HEK293 (cell line): ENCODE results near the gene MAML2.

Experiments
- CTCF ChIA-PET: fragments of 350-600 bp; formaldehyde crosslinking; extraction: SDS; loops from one replicate; lab custom pipeline; 2021; ENCODE audit warnings: antibody characterized with exemption; lab: Yijun Ruan, JAX
- POLR2A ChIA-PET: fragments of 300-600 bp; formaldehyde crosslinking; extraction: SDS; loops from one replicate; lab custom pipeline; 2020; ENCODE audit warnings: antibody characterized with exemption, inconsistent platforms; lab: Yijun Ruan, JAX
- H3K27ac ChIP-seq: fragments of 200-500 bp; sonication (Bioruptor generic); 2 replicates; pipeline ENCODE4 v1.5.1; 2014; ENCODE audit warnings: low read depth, low read length, control low read depth, inconsistent platforms; ENCODE audit errors: extremely low read depth
- H3K36me3 ChIP-seq, 2 experiments: fragments of 200-500 bp in 1 of 2; sonication (Bioruptor generic) in 1 of 2; 1 replicate in 1 of 2; 2 replicates in 1 of 2; pipeline ENCODE4 v1.5.1; 2014 to 2017; ENCODE audit warnings: inconsistent platforms in 2 of 2, low read length in 2 of 2; ENCODE audit not compliant: control insufficient read depth in 2 of 2, insufficient read depth in 1 of 2
- H3K4me1 ChIP-seq: fragments of 200-500 bp; sonication (Bioruptor generic); 2 replicates; pipeline ENCODE4 v1.5.1; 2014; ENCODE audit warnings: mild to moderate bottlenecking, low read length, inconsistent platforms; ENCODE audit not compliant: control insufficient read depth, insufficient read depth
- H3K4me3 ChIP-seq: 2 replicates; pipeline ENCODE4 v1.5.1; 2011; ENCODE audit warnings: low read depth, mild to moderate bottlenecking, control low read depth, low read length, moderate library complexity
- H3K9me3 ChIP-seq: fragments of 200-500 bp; sonication (Bioruptor generic); 2 replicates; pipeline ENCODE4 v1.5.1; 2014; ENCODE audit warnings: low read depth, low read length, inconsistent platforms; ENCODE audit not compliant: control insufficient read depth, insufficient read depth
- BCL11B ChIP-seq: fragments of 450-650 bp; formaldehyde crosslinking; IDR thresholded peaks from 2 replicates; pipeline ENCODE4 v1.5.1; 2016; ENCODE audit warnings: low read depth, missing biosample characterization, missing genetic modification characterization
- REPIN1 ChIP-seq: fragments of 450-650 bp; formaldehyde crosslinking; IDR thresholded peaks from 2 replicates; pipeline ENCODE4 v1.5.1; 2017; ENCODE audit warnings: missing biosample characterization, missing genetic modification characterization, low read depth
- SP3 ChIP-seq: fragments of 450-650 bp; formaldehyde crosslinking; IDR thresholded peaks from 2 replicates; pipeline ENCODE4 v1.5.1; 2016; ENCODE audit warnings: missing biosample characterization, missing genetic modification characterization
- ZNF114 ChIP-seq: fragments of 450-650 bp; formaldehyde crosslinking; IDR thresholded peaks from 2 replicates; pipeline ENCODE4 v1.5.0; 2017; ENCODE audit warnings: missing biosample characterization, missing genetic modification characterization
- ZNF2 ChIP-seq: fragments of 450-650 bp; formaldehyde crosslinking; IDR thresholded peaks from 2 replicates; pipeline ENCODE4 v1.5.1; 2016; ENCODE audit warnings: missing biosample characterization, missing genetic modification characterization
- ZNF223 ChIP-seq: fragments of 450-650 bp; formaldehyde crosslinking; IDR thresholded peaks from 2 replicates; pipeline ENCODE4 v1.5.1; 2016; ENCODE audit warnings: missing biosample characterization, missing genetic modification characterization
- ZNF23 ChIP-seq: fragments of 450-650 bp; formaldehyde crosslinking; IDR thresholded peaks from 2 replicates; pipeline ENCODE4 v1.5.1; 2016; ENCODE audit warnings: missing biosample characterization, missing genetic modification characterization, borderline replicate concordance
- ZNF274 ChIP-seq, 2 experiments: fragments of 200-500 bp in 1 of 2; fragments of 450-650 bp in 1 of 2; sonication (Bioruptor generic) in 1 of 2; formaldehyde crosslinking in 1 of 2; IDR thresholded peaks; 2 replicates each; pipeline versions ENCODE4 v1.5.1 to v1.6.1; 2014 to 2016; ENCODE audit warnings: borderline replicate concordance in 1 of 2, inconsistent platforms in 1 of 2, low read length in 1 of 2, missing biosample characterization in 1 of 2, missing genetic modification characterization in 1 of 2
- ZNF37A ChIP-seq: fragments of 450-650 bp; IDR thresholded peaks from 2 replicates; pipeline ENCODE4 v1.5.1; 2018; ENCODE audit warnings: missing biosample characterization, missing genetic modification characterization
- ZNF394 ChIP-seq: fragments of 450-650 bp; formaldehyde crosslinking; IDR thresholded peaks from 2 replicates; pipeline ENCODE4 v1.5.1; 2016; ENCODE audit warnings: missing biosample characterization, missing genetic modification characterization, mild to moderate bottlenecking, moderate library complexity, borderline replicate concordance
- ZNF76 ChIP-seq: fragments of 450-650 bp; formaldehyde crosslinking; IDR thresholded peaks from 2 replicates; pipeline ENCODE4; 2016; ENCODE audit warnings: low read depth, missing biosample characterization, missing genetic modification characterization, borderline replicate concordance
- ZNF837 ChIP-seq: fragments of 450-650 bp; formaldehyde crosslinking; IDR thresholded peaks from 2 replicates; pipeline ENCODE4 v1.5.1; 2016; ENCODE audit warnings: missing biosample characterization, missing genetic modification characterization
- ZSCAN16 ChIP-seq: fragments of 450-650 bp; formaldehyde crosslinking; IDR thresholded peaks from 2 replicates; pipeline ENCODE4 v1.5.1; 2016; ENCODE audit warnings: missing biosample characterization, missing genetic modification characterization
- TF ChIP-seq, protein P1 (sequence below): fragments of 450-650 bp; formaldehyde crosslinking; IDR thresholded peaks from 2 replicates; pipeline ENCODE4 v1.5.1; 2016; ENCODE audit warnings: missing biosample characterization, missing genetic modification characterization
- TF ChIP-seq, protein P2 (sequence below): fragments of 450-650 bp; formaldehyde crosslinking; IDR thresholded peaks from 2 replicates; pipeline ENCODE4 v1.5.1; 2016; ENCODE audit warnings: missing biosample characterization, missing genetic modification characterization, borderline replicate concordance

MAML2 gene

DNA sequence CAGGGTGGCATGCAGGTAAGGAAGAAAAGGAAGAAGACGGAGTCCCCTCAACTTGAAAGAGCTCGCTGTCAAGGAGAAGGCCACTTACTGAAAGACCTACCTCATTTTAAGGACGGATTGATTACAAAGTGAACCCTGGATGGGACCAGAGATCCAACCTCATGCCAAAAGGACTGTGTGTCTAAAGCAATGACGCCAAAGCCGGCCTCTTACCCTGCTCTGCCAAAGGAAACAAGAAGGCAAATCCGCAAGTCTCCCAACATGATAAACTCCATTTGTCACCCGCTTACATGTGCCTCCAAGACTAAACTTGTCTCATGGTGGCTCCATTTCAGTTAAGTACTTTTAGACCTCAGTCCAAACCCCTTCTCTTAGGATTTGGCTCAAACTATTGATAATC is 270.4 kb downstream of the MAML2 start:
- POLR2A ChIA-PET, result no interaction called here
- H3K27ac ChIP-seq, result no peak overlapping the region
- TF ChIP-seq SP3 (tag by site-specific recombination) (no peak), ZNF23 (tag by site-specific recombination) (no peak), ZNF394 (tag by site-specific recombination) (no peak)
- TF ChIP-seq, protein P1, sequence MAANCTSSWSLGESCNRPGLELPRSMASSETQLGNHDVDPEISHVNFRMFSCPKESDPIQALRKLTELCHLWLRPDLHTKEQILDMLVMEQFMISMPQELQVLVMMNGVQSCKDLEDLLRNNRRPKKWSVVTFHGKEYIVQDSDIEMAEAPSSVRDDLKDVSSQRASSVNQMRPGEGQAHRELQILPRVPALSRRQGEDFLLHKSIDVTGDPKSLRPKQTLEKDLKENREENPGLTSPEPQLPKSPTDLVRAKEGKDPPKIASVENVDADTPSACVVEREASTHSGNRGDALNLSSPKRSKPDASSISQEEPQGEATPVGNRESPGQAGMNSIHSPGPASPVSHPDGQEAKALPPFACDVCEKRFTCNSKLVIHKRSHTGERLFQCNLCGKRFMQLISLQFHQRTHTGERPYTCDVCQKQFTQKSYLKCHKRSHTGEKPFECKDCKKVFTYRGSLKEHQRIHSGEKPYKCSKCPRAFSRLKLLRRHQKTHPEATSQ (tag by site-specific recombination), result no peak
- TF ChIP-seq, protein P2, sequence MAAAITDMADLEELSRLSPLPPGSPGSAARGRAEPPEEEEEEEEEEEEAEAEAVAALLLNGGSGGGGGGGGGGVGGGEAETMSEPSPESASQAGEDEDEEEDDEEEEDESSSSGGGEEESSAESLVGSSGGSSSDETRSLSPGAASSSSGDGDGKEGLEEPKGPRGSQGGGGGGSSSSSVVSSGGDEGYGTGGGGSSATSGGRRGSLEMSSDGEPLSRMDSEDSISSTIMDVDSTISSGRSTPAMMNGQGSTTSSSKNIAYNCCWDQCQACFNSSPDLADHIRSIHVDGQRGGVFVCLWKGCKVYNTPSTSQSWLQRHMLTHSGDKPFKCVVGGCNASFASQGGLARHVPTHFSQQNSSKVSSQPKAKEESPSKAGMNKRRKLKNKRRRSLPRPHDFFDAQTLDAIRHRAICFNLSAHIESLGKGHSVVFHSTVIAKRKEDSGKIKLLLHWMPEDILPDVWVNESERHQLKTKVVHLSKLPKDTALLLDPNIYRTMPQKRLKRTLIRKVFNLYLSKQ (tag by site-specific recombination), result no peak
- TF ChIP-seq, all 188 proteins: peak for 0
- CTCF ChIA-PET, result no interaction called here
- H3K4me1 ChIP-seq, result no peaks in the 10 kb centered on the region
- H3K36me3 ChIP-seq, result no peaks in the 10 kb centered on the region
- H3K9me3 ChIP-seq, result no peaks in the 10 kb centered on the region
- H3K4me3 ChIP-seq, result no peak overlapping the region

DNA sequence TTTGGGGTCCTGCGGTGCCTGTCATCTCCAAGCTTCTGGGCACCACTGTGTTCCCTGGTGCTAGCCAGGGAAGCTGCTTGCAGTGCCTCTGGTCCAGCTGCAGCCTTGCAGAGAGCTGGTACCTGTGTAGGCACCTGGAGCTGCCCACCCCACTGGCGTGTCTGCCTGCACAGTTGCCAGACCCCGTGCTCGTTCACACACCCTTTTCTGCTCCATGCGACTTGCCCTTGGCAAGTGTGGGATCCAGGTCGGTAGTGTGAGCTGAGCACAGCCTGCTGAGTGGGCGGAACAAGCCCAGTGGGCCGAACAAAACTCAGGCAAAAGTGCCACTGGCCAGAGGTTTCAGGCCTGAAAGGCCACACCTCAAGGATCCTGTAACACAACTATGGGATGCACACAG is 272.5 kb downstream of the MAML2 start:
- no peaks in the 10 kb centered on the region for H3K9me3 ChIP-seq
- TF ChIP-seq REPIN1 (tag by site-specific recombination) (no peak), ZNF114 (no peak), ZNF274 (IDR thresholded peaks at IDR 0.05; ENCODE audit: low read length) (no peak), ZNF274 (tag by site-specific recombination; IDR thresholded peaks at IDR 0.05; ENCODE audit: borderline replicate concordance) (no peak)
- TF ChIP-seq, protein P2 (tag by site-specific recombination), result no peak
- H3K4me3 ChIP-seq, result no peak overlapping the region
- H3K36me3 ChIP-seq, result no peaks in the 10 kb centered on the region
- H3K4me1 ChIP-seq, result no peaks in the 10 kb centered on the region
- ChIA-PET POLR2A (no interaction called here), CTCF (interaction anchor here (1.0 to 1.1 kb wide), 2 partner anchors 235 to 916 kb away, joined by 3 to 4 read pairs; no protein-coding TSS in a partner anchor)
- no peak overlapping the region for H3K27ac ChIP-seq

DNA sequence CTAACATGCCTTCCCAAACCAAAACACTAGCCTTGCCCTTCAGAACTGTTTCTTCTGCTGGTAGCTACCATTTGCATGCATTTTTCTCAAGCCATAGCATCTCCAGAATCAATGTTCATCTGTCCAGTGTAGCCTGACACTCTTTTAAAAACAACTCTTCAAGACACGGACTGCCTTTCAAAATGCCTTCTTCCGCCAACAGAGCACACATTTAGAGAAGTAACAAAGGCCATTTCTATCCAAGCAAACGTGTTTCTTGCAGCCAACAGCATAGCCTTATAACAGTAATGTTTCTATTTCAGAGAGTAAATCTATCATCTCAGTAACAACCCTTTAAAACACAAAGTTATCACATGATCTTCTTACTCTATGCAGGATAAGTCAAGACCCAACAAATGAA is 275.8 kb downstream of the MAML2 start:
- POLR2A ChIA-PET, result no interaction called here
- CTCF ChIA-PET, result no interaction called here
- Histone ChIP-seq H3K4me1 (no peaks in the 10 kb centered on the region), H3K36me3 (no peaks in the 10 kb centered on the region), H3K9me3 (no peaks in the 10 kb centered on the region)
- TF ChIP-seq ZNF223 (tag by site-specific recombination) (no peak), ZNF837 (tag by site-specific recombination) (no peak), ZNF23 (tag by site-specific recombination) (no peak), ZSCAN16 (tag by site-specific recombination) (no peak), ZNF2 (tag by site-specific recombination) (no peak)
- TF ChIP-seq, all 188 proteins: peak for 0
- H3K27ac ChIP-seq, result no peak overlapping the region
- no peak overlapping the region for H3K4me3 ChIP-seq

DNA sequence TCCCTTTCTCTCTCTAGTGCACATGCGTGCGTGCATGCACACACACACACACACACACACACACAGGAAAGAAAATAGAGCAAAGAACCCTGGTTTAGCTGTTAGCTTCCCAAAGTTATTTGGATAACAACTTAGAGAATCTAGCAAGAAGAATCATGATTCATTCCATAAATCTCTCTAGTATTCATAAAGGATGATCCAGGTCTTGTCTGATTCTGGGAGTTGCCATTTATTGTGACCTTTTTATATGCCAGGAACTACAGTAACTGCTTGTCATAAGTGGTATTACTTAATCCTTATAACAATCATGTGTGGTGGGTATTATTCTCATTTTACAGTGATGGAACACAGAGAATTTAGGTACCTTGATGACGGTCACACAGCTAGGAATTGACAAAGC is 277.6 kb downstream of the MAML2 start:
- no peaks in the 10 kb centered on the region for H3K4me1 ChIP-seq
- no peak overlapping the region for H3K4me3 ChIP-seq
- no peak overlapping the region for H3K27ac ChIP-seq
- no peaks in the 10 kb centered on the region for H3K36me3 ChIP-seq
- no peaks in the 10 kb centered on the region for H3K9me3 ChIP-seq
- TF ChIP-seq ZNF274 (IDR thresholded peaks at IDR 0.05; ENCODE audit: low read length) (no peak), ZNF274 (tag by site-specific recombination; IDR thresholded peaks at IDR 0.05; ENCODE audit: borderline replicate concordance) (no peak), ZNF37A (tag by site-specific recombination) (no peak), BCL11B (no peak), ZNF76 (tag by site-specific recombination) (no peak)
- POLR2A ChIA-PET, result no interaction called here
- CTCF ChIA-PET, result no interaction called here
